GM19438 (cell line): Measurements from ENCODE around the gene BRF1.

Experiments
- ATAC-seq: cut with Tn5 transposase; IDR thresholded peaks from one replicate; pipeline ENCODE4 v1.9.1; 2021; ENCODE audit warnings: low read depth; ENCODE audit not compliant: unreplicated experiment

BRF1 gene

DNA sequence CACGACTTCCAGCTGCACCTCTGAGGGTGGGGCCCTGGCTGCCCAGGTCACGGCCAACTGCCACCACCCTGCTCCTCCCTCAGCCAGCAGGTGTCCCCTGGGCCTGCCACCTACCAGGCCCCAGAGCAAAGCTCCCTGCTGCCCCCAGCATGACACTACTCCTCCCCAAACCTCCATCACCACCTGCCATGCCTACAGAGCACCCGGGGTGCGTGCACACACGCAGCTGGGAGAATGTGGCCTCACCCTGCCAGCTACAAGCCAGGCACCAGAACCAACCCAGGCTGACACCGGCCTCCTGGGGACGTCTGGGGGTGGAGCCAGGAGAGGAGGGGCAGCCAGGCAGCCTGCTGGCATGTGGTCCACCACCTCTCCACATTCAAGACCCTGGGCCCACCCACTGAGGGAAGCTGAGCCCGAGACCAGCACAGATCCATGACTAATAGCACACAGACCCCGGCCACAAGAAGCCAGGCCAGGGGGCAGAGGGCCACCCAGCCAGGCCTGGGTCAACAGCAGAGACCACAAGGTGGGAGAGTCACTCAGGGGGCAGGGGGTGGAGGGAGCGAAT lies 135.6 kb downstream of the BRF1 start:
- no peak for ATAC-seq

- no peak for ATAC-seq
These were observed 137.6 kb downstream of the BRF1 start for GRCh38 chr14:105163040-105163742.

GRCh38 chr14:105162669-105162979 lies 138.2 kb downstream of the BRF1 start:
- ATAC-seq, result no peak

DNA sequence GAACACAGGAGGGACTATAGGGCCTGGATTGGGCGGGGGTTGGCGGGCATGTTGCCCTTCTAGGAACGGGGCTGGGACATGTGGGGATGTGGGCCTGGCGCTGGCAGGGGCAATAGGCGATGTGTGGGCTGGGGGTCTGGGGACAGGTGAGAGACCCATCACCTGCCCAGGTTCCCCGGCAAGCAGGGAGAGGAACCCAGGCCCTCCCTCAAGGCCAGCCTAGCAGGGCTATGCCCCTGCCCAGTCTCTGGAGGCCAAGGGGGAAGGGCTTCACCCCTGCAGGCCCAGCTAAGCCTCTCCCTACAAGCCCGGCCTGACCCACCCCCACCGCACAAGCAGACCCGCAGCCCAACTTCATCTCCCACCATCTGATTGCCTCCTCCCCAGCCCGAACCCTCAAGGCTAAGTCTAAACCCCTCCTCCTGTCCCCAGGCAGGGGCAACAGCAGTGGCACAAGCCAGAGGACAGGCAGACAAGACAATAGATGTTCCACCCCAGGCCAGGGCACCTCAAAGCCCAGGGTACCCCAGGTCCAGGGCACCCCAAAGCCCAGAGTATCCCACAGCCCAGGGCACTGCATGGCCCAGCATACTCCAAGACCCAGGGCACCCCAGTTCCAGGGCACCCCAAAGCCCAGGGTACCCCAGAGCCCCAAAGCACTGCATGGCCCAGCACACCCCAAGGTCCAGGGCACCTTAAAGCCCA lies 138.7 kb downstream of the BRF1 start:
- ATAC-seq, result no peak

- ATAC-seq, result no peak
These were observed 139.5 kb downstream of the BRF1 start for GRCh38 chr14:105161309-105161708.

- no peak for ATAC-seq
These were observed 140.0 kb downstream of the BRF1 start for GRCh38 chr14:105160776-105161175.

DNA sequence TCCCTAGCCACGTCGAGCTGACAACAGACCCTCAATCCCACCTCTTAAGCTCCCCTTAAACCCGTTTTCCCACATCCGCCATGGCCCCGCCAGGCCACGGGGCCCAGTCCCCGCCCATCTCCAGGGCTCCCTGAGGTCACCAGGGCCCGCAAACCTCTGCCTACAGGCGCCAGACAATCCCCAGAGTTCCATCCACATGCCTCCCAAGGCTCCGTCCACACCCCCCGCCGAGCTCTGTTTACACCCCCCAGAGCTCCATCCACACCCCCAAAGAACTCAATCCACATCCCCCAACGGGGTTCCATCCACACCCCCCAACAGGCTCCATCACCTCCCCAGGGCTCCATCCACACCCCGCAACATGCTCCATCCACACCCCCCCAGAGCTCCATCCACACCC lies 141.5 kb downstream of the BRF1 start:
- ATAC-seq, result no peak
